CD4-positive, alpha-beta T cell treated with Interleukin-17A for 1 hour (primary cell): ENCODE measurements around the gene TOM1L1.
"Not testable (repeated sequence)": the region's sequence is repeated elsewhere in the genome, so short reads cannot be mapped to it uniquely, and the experiment has no call there.

ENCODE experiments used
- DNase-seq: peaks from one replicate; pipeline ENCODE4 v3.0.0-alpha.2; 2020

TOM1L1 gene, protein sequence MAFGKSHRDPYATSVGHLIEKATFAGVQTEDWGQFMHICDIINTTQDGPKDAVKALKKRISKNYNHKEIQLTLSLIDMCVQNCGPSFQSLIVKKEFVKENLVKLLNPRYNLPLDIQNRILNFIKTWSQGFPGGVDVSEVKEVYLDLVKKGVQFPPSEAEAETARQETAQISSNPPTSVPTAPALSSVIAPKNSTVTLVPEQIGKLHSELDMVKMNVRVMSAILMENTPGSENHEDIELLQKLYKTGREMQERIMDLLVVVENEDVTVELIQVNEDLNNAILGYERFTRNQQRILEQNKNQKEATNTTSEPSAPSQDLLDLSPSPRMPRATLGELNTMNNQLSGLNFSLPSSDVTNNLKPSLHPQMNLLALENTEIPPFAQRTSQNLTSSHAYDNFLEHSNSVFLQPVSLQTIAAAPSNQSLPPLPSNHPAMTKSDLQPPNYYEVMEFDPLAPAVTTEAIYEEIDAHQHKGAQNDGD

DNA sequence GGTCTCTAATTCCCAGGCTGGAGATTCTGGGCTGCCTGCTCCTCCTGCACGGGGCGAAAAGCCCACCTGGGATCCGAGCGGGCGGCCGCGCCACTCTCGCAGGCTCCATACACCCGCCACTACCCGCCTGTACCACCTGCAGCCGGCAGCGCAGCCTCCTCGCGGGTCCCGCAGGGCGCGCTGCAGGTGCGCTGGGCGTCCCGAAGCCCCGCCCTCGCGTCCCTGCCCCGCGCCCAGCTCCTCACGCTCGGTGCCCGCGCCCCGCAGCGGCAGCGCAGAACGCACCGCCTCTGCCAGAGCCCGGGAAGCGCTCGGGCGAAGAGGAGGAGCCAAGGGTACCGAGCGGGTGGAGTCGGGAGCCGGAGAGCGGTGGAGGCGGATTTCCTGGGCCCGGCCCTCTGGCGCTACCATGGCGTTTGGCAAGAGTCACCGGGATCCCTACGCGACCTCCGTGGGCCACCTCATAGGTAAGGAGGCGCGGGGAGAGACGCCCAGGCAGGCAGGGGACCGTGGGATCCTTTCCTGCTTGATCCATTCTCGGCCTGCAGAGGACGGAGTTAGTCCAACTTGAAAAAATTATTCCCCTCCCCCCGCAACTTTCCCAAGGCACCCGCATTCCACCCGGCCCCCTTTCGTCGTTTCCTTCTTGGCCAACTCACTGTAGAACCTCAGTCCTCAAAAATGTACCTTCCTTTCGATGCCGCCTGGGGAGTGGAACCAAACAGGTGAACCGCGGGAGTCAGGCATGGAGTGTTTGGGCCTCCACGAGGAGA lies at the start of gene TOM1L1:
TSS of gene TOM1L1 (plus strand) at position 396 of the 773 bp plus-strand sequence. CDS start at position 410, 14 bp downstream.
- no peak for DNase-seq

GRCh38 chr17:54859187-54859586 lies 41.5 kb upstream of the TOM1L1 start:
- no peak for DNase-seq

DNA sequence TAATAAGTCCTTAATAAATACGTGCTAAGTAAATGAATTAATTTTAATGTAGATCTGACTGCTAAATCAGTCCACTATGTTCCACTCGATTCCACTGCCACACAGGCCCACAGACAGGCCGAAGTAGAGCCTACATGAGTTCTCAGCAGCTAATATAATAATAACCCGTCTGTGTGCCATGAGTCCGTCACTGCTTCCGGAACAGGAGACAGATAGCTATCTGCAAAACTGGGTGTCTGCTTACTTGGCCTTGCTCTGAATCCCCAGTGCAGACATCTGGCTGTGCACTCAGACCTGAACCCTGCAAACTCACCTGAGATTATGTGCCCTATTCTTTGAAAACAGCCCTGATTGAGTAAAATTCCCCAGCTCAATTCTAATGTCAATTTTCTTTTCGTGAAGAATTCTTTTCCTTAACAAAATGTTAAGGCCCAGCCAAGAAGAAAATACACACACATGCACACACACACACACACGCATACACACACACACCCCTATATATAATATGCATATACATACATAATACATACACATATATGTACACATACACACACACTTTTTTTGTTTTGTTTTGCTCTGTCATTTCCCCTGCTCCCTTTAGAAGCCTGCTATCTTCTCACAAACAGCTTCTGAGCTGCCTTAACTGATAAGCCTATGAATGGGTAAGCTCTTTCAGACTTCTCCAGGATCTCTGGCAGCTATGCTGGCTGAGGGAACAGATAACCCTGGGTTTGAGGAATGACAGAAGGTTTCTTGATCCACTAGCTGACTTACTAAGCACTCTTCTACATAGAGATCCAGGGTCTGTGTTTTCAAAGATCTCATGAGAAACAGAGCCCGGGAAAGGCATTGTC lies 39.8 kb upstream of the TOM1L1 start:
- DNase-seq = no peak

DNA sequence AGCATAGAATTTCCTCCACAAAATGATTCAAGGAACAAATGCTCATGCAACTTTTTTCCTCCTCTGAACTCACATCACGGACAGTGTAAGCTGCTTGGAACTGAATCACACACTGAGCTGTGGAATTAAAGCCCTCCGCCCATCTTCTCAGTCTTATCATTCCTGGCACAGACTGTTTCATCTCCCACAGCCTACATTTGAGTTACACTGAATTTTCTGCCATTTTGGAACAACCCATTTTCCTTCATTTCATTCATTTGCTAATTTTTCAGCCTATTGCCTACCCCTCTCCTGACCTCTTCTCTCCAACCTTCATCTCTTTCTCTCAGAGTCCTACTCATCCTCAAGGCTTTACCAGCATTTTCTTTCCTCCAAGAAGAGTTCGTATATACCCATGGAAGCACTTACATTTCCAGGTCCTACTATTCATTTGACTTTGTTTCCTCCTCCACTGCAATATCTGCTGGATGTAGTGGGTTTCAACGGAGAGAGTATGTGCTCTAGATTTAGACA lies 39.1 kb upstream of the TOM1L1 start:
- DNase-seq = no peak

GRCh38 chr17:54863176-54863575 lies 37.5 kb upstream of the TOM1L1 start:
- DNase-seq = no peak

DNA sequence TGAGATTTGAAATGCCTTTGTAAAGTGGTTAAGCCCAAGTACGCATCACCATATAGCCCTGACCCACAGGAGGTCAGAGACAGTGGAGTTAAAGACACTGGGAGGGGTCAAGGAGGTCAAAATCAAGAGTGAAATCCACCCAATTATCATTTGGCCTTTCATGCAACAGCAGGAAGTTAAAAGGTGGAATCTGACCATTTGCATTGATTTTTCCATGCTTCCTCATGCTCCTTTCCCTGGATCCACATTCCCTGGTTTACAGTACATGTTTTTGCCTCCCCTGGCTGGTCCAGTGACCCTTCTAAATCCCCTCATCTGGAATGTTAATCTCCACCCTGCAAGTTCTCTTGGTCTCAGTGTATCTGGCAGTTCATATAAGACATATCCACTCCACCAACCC lies 36.6 kb upstream of the TOM1L1 start:
- no peak for DNase-seq

DNA sequence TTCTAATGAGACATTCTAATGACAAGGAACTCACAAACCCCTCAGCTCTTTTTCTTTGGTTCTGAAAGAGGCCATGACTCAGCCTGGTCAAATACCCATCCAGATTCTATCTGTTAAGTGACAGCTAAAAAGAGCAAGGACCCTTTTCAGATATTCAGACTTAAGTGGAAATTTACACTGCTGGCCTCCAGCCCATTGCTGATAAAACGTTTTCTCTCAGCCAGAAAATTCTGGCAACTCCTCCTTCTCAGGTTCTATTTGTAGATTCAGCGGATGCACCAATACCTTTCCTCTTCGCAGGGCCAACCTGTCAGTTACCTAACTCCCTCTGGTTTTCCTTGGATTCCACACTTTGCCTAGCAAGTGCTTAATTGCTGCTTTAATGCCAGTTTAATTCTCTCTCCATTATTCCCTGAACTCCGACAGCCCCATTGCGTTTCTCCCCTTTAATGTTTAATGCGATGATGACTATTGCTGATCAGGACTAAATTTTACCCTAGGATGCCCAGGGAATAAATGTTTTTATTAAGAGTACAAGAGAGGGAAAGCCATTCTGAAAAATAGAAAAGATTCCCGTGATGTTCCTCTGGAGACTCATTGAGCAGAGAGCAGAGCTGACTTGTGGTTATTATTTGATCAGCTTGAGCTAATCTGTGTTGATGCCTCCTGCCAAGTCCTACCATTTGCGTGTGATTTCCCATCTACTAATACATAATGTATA lies 35.9 kb upstream of the TOM1L1 start:
- no peak for DNase-seq

DNA sequence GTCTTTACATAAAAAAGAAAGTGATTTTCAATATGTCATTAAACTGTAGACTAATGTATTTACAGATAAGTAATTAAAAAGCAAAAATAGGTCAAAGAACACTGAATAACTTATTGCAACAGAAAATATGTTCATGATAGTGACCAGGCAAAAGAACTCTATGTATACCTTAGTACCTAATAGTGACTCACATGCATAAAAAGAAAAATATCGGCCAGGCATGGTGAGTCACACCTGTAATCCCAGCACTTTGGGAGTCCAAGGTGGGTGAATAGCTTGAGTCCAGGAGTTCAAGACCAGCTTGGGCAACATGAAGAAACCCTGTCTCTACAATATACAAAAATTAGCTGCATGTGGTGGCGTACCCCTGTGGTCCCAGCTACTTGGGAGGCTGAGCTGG lies 33.0 kb upstream of the TOM1L1 start:
- DNase-seq = no peak

DNA sequence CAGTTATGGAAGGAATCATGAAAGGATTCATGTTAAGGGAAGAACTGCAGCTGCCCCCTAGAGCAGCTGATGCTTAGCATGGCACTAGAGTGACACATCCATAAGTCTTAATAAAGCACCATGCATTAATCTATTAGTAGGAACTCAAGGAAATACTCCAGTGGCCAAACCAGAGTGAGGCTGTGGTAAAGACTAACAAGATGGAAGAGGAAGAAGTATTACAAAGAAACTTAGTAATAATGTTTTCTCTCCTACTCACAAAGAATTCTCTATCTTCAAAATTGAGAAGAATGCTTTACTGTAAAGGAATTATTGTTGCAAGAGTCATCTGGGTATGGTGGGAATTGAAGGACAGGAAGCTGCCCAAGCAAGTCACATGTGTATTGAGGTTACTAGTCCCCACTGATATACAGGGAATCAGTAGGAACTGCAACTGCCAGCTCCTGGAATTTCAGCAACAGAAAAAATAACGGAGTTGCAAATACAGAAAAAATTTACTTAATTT lies 29.9 kb upstream of the TOM1L1 start:
- DNase-seq = no peak

DNA sequence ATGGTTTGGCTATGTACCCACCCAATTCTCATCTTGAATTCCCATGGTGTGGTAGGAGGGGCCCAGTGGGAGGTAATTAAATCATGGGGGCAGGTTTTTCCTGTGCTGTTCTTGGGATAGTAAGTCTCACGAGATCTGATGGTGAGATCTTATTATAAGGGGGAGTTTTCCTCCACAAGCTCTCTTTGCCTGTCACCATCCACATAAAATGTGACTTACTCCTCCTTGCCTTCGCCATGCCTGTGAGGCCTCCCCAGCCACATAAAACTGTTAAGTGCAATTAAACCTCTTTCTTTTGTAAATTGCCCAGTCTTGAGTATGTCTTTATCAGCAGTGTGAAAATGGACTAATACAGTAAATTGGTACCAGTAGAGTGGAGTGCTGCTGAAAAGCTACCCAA lies 24.7 kb upstream of the TOM1L1 start:
- DNase-seq = not testable (repeated sequence)

DNA sequence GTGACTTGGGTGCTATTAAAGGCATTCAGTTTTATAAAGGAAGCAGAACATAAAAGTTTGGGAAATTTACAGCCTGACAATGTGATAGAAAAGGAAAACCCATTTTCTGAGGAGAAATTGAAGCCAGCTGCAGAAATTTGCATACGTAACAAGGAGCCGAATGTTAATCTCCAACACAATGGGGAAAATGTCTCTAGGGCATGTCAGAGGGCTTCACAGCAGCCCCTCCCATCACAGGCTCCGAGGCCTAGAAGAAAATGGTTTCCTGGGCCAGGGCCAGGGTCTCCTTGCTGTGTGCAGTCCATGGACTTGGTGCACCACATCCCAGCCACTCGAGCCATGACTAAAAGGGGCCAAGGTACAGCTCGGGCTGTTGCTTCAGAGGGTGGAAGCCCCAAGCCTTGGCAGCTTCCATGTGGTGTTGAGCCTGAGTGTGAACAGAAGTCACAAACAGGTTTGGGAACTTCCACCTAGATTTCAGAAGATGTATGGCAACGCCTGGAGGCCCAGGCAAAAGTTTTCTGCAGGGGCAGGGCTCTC lies 23.9 kb upstream of the TOM1L1 start:
- no peak for DNase-seq

GRCh38 chr17:54881255-54881972 lies 19.2 kb upstream of the TOM1L1 start:
- no peak for DNase-seq

GRCh38 chr17:54882371-54882770 lies 18.3 kb upstream of the TOM1L1 start:
- no peak for DNase-seq

- DNase-seq = no peak
Measured at GRCh38 chr17:54882950-54883349, 17.7 kb upstream of the TOM1L1 start.

- no peak for DNase-seq
Measured at GRCh38 chr17:54883939-54884338, 16.7 kb upstream of the TOM1L1 start.

DNA sequence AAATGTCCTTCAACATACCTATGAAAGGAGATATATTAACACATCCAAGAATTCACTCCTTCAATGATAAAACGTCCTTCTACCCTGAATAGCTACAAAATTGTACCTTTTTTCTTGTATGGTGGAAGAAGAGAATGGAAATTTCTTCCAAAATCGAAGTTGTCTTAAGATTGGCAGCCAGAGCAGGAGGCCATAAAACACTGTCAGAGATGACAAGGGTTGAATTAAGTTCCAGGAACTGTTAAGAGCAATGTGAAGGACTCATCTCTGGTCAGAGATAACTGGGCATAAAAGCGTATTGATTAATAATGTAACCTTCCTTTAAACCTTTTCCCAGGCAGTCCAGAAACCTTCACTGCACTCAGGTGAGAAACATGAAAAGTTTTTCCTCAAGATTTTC lies 12.9 kb upstream of the TOM1L1 start:
- DNase-seq = no peak

DNA sequence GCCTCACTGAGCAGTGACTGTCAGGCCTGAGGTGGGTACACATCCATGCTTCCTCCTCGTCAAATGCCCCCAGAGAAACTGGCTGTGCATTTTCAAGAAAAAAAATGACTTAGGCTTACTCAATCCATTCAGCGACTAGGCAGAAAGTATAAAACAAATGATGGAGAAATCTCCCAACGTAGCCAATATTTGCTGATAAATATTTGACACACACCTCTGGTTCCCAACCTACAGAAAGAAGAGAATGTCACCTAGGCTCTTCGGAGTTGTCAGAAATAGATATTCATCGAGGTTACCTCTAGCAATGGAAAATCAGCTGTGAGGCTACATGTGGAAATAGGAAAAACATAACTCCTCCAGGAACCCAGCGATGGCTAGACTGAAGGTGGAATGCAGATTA lies 12.4 kb upstream of the TOM1L1 start:
- DNase-seq = no peak

DNA sequence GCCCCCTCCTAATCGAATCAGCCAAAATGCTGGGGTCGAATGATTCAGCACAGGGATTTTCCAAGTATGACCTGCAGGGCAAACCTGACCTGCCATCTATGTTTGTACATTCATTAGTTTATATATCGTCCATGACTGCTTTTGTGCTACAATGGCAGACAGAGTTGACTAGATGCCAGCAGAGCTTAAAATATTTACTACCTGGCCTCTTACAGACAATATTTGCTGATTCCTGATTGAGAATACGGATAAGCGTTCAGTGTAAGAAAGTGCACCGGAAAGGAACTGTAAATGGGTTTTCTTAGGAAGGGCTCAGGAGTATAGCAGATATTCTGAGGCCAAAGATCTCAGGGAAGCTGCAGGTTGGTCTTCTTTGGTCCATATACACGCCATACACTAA lies 11.7 kb upstream of the TOM1L1 start:
- no peak for DNase-seq

- DNase-seq = no peak
Measured at GRCh38 chr17:54891176-54891821, 9.4 kb upstream of the TOM1L1 start.

DNA sequence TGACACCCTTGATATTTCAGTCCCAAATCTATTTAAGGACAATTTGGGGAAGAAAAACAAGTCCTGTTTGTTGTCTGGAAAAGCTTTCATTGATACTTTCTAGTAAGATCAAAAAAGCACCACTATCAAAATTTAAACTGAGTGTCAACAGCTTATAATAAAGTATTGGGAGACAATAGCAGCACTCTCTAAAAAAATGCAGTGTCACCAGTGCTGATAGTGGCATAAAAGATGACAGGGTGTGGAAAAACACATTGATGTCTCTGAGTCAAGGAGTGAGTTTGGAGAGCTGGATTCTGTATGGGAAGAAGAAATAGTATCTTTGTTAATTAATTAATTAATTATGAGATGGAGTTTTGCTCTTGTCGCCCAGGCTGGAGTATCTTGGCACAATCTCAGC lies 8.3 kb upstream of the TOM1L1 start:
- no peak for DNase-seq

- no peak for DNase-seq
Measured at GRCh38 chr17:54898576-54898975, 2.1 kb upstream of the TOM1L1 start.
